Measurements from ENCODE around the gene CEMIP.
"Not testable (repeated sequence)": the region's sequence is repeated elsewhere in the genome, so short reads cannot be mapped to it uniquely, and the experiment has no call there.

Gene CEMIP

GRCh38 chr15:80758130-80758745 is 20.9 kb upstream of the CEMIP start:
- no peak for DNase-seq

GRCh38 chr15:80760960-80761359 is 18.2 kb upstream of the CEMIP start:
- no peak for DNase-seq

- DNase-seq = no peak
These were observed 17.4 kb upstream of the CEMIP start for GRCh38 chr15:80761754-80762153.

DNA sequence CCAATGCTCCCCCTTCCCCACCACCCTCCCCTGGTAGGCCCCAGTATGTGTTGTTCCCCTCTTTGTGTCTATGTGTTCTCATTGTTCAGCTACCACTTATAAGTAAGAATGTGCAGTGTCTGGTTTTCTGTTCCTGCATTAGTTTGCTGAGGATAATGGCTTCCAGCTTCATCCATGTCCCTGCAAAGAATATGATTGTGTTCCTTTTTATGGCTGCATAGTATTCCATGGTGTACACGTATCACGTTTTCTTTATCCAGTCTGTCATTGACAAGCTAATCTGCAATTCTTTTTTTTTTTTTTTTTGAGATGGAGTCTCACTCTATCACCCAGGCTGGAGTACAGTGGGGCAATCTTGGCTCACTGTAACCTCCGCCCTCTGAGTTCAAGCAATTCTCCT is 15.9 kb upstream of the CEMIP start:
- DNase-seq = not testable (repeated sequence)

DNA sequence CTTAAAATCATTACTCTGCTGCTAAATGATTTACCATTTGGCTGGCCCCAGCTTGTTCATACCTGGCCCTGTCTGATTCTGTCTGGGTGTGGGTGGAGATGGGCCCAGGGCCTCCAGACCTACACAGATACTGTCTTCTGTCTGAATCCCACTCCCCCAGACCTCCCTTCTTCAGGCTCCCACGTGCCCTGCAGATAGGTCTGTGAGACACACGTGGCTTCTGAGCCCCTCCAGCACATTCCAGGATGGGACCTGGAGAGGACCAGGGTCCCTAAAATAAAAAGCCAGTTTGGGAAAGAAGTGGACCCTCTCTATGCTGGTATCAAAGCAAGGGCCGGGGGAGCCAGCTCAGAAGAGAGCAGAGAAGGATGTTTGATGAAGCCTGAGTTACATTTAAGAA is 14.6 kb upstream of the CEMIP start:
- no peak for DNase-seq

DNA sequence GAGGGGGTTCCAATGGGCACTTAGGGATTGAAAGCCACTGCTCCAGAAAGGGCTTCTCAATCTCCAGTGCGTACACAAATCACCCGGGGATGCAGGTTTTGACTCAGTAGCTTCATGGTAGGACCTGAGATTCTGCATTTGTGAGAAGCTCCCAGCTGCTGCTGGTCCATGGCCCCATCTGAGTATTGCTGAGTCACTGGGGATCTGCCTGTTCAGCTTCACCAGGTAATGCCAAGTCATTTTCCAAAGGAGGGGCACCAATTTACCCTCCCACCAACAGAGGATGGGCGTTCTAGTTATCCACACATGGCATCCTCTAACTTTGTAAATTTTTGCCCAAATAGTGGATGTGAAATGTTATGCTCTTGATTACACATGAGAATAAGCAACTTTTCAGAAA is 12.9 kb upstream of the CEMIP start:
- DNase-seq = peak; percentile 26

DNA sequence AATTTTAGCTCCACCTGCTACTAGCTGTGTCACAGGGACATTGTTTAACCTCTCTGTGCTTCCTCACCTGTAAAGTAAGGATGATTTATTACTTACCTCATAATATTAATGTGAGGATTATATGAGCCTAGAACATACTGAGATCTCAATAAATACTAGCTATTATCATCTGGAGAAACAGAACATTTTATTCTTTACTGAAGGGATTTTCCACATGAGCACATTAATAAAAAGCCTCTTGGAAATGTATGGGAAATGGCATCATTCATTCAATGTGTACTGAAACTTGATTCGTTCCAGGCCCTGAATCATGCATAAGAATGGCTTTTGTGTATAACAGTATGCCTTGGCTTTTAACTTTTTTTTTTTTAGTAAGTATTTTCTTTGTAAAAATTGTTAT is 11.0 kb upstream of the CEMIP start:
- DNase-seq = no peak

DNA sequence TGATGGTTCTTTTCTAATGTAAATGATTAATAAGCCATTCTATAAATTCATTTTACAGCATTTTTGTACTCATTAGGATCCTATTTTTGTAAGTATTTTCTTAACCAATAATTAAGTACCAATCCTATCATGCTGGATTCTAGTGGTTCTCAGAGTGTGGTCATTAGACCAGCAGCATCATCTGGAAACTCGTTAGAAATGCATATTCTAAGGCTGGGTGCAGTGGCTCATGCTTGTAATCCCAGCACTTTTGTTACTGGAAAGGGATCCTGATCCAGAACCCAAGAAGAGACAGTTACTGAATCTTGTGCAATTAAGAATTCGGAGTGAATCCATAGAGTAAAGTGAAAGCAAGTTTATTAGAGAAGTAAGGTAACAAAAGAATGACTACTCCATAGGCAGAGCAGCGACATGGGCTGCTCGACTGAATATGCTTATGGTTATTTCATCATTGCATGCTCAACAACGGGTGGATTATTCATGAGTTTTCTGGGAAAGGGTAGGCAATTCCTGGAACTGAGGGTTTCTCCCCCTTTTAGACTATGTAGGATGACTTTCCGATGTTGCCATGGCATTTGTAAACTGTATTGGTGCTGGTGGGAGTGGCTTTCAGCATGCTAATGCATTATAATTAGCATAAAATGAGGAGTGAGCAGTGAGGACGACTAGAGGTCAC is 9.9 kb upstream of the CEMIP start:
- DNase-seq = no peak

- DNase-seq = no peak
These were observed 9.1 kb upstream of the CEMIP start for GRCh38 chr15:80769829-80770705.

GRCh38 chr15:80773122-80773551 is 6.0 kb upstream of the CEMIP start:
- no peak for DNase-seq

DNA sequence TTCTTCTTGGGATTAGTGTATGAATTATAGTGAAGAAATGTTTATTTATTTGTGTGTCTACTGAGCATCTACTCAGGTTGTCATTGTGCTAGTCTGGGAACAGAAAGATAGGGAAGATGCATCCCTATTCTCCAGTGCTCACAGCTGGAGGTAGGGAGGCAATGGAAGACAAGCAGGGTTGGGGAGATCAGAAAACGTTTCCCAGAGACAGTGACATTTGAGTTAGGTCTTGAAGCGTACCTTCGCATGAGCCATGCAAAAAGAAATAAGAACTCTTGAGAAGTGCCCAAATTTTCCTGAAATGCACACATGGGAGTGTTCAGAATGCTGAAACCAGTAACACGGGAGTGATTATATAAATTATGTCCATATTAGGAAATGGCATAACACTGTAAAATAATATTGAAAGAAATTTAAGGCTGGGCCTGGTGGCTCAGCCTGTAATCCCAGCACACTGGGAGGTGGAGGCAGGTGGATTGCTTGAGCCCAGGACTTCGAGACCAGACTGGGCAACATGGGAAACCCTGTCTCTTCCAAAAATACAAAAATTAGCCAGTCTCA is 5.3 kb upstream of the CEMIP start:
- DNase-seq = no peak

DNA sequence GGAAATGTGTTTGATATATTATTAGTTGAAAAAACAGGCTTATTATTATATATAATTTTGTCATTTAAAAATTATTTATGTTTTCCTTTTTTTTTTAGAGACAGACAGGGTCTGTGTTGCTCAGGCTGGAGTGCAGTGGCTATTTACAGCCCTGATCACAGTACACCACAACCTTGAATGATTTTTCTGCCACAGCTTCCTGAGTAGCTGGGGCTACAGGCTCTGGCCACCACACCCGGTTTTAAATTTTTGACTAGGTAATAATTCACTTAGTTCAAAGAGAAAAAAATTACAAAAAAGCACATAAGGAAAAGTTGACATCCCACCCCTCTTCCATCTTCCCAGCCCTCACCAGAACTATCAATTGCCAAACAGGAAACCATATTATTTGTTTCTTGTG is 4.7 kb upstream of the CEMIP start:
- no peak for DNase-seq

DNA sequence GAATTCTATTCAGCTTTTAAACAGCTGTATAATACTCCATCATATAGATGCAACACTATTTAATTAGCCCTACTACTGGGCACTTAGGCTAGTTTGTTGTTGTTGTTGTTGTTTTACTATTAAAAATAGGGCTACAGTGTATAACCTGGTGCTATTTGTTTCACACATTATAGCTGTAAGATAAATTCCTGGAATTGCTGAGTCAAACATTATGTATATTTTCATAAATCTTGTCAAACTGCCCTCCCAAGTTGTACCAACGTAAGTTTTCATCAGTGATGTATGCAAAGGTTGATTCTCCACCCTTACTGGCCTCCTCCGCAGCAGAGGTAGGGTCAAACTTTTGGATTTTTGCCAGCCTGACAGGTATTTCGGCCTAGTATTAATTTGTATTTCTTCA is 3.8 kb upstream of the CEMIP start:
- DNase-seq = no peak

GRCh38 chr15:80776420-80777045 is 2.6 kb upstream of the CEMIP start:
- peak; percentile 84 for DNase-seq

DNA sequence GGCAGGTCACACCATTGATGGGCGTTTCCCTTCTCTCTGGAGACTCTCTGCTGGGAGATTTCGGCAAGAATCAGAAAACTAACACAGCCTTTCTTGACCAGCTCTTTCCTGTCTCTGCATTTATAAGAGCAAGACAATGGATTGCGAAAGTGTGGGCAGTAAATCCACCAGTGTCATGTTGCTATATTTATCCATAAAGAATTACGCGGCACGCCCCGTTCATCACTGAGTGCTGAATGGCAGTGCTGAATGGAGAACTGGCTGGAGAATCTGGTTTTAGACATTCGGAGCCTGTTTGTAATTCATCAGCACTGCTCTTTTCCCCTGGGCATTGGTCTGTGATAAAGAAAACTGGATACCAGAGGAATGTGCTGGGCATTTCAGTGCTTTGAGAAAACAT is 2.0 kb upstream of the CEMIP start:
- no peak for DNase-seq

GRCh38 chr15:80777826-80778620 is 1.1 kb upstream of the CEMIP start:
- DNase-seq = peak; percentile 42

DNA sequence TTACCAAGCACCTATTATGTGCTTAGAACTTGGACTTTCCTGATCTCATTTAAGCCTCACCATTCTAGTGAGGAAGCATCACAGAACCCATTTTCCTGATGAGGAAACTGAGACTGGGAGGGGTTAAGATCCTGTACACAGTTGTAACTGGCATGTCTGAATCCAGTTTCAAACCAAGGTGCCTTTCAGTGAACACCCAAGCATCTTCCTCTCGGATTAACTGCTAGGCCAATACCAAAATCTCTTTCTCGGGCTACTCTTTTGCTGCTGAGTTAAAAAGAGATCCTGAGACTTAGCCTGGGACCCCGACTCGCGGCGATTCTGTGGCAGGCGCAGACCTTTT is 578 bp upstream of the CEMIP start:
- DNase-seq = no peak

DNA sequence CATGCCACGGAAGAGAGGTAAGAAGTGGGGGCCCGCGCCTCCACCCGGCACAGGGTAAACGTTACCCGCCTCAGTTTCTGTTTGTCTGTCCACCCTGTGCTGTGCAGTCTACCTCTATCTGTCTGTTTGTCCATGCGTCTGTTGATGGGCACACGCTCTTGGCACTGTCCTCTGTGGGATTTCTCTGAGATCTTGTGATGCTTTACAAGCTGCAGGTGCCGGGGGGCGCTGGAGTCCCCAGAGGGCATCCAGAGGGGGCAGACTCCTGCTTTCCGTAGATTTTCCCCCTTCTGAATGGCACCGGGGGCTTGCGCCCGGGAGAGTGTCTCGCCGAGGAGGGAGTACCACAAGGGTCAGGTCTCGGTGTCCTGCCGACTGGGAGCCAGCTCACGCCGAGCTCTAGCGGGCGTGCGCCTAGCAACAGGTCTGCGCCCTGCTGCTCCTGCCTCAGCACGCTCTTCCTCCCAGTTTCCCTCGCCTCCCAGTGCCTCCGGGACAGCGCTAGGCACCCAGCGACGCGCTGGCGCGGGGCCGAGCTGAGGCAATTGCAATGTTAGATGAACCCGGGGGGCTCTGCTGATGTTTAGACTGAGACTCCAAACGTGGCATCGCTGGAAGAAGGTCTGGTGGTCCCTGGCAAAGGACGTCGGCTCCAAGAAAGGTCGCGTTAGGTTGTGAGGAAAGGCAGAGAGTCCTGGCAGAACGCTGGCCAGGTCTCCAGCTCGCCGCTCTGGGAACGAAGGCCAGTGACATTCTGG is 667 bp downstream of the CEMIP start:
- peak; percentile 79 for DNase-seq

DNA sequence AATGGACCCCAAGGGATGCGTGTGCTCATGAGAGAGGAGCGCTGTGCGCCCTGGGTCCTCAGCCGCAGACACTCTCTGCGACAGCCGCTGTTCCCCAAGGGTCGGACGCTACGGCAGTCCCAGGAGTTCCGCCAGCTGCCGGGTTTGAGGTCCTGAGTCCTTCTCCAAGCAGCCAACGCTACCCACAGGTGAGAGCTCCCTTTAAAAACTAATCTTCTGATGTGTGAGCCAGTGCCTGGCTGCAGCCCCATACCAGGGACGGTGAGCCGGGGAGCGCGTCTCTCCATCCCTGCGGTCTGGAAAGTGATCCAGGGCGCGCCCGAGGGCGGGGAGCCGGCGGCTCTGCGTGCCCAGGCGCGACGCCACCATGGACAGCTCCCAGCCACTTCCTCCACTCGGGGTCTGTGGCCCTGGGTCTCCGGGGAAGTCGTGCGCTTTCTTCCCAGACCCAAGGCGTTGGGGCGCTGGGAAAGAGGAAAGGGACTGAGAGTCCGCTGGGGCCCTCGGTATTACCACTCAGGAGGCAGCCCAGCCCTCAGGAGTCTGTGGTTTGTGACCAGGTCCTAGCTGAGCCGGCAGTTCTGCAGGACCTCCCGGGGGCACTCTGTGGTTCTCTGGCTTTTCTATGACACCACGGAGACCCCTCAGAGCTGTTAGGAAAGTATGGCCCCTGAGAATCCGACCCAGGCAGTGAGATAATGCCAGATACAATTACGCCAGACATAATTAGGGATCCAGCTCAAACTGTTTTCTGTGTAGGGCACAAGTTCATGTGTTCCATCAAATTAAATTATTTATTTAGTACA is 1.4 kb downstream of the CEMIP start:
- DNase-seq = peak; percentile 63

DNA sequence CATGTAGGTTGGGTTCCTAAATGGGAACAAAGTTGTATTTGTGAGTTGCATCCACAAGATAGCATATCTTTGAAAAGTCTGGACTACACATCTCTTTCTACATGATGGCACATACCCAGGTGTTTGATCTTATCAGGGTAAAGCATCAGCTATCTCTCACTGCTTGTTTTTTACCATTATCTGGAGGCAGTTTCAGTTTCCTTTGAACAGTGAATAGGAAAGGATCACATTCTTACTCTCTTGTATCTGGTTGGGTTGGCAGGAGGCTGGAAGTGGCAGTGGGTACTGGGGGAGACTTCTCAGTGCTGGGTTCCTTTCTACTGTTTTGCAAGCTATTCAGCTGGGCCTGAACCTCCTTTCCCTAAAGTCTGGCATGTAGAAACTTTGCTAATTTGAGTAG is 4.1 kb downstream of the CEMIP start:
- DNase-seq = no peak

GRCh38 chr15:80785335-80785734 is 6.2 kb downstream of the CEMIP start:
- DNase-seq = no peak
